NT2/D1 (cell line): Measurements from ENCODE around the gene ZFYVE21.
A peak's percentile ranks its signal among the peaks of the same experiment; 100 is the strongest.

Experiments
- DNase-seq: peaks from one replicate; pipeline ENCODE4 v3.0.0-alpha.2; 2011; ENCODE audit warnings: low read depth, low spot score
- H3K27me3 ChIP-seq: 2 replicates; pipeline ENCODE4 v1.6.0; 2011; ENCODE audit warnings: mild to moderate bottlenecking; ENCODE audit not compliant: insufficient read length, insufficient read depth
- H3K36me3 ChIP-seq: 2 replicates; pipeline ENCODE4 v1.6.1; 2011; ENCODE audit warnings: mild to moderate bottlenecking, low read length, mixed read lengths; ENCODE audit not compliant: insufficient read depth, insufficient read length
- H3K4me1 ChIP-seq: 2 replicates; pipeline ENCODE4 v1.5.1; 2011; ENCODE audit not compliant: insufficient read depth, insufficient read length
- H3K4me3 ChIP-seq: 2 replicates; pipeline ENCODE4 v1.5.1; 2011; ENCODE audit warnings: low read depth; ENCODE audit not compliant: insufficient read length
- H3K9ac ChIP-seq: 2 replicates; pipeline ENCODE4 v1.6.0; 2011; ENCODE audit warnings: low read depth; ENCODE audit not compliant: insufficient read length
- H3K9me3 ChIP-seq: 2 replicates; pipeline ENCODE4 v1.5.1; 2011; ENCODE audit warnings: mild to moderate bottlenecking, low read length; ENCODE audit not compliant: insufficient read depth
- SUZ12 ChIP-seq: IDR thresholded peaks from 2 replicates; pipeline ENCODE4 v1.6.1; 2011; ENCODE audit not compliant: insufficient read length, insufficient read depth; ENCODE audit errors: extremely low read depth
- YY1 ChIP-seq: IDR thresholded peaks from 2 replicates; pipeline ENCODE4 v1.6.1; 2011; ENCODE audit not compliant: insufficient read length, insufficient read depth
- ZNF274 ChIP-seq: IDR thresholded peaks from 2 replicates; pipeline ENCODE4 v1.6.1; 2011; ENCODE audit warnings: mild to moderate bottlenecking, low read depth, low read length

Gene ZFYVE21

GRCh38 chr14:103749860-103750259 lies 34.2 kb downstream of the ZFYVE21 start:
- TF ChIP-seq YY1 (no peak), ZNF274 (no peak), SUZ12 (no peak)
- Histone ChIP-seq H3K9ac (no peak overlapping the region), H3K9me3 (no peaks in the 10 kb centered on the region), H3K27me3 (no peaks in the 10 kb centered on the region), H3K36me3 (no peaks in the 10 kb centered on the region), H3K4me1 (no peaks in the 10 kb centered on the region), H3K4me3 (no peak overlapping the region)
- no peak for DNase-seq

- no peaks in the 10 kb centered on the region for H3K36me3 ChIP-seq
- TF ChIP-seq YY1 (no peak), SUZ12 (no peak), ZNF274 (no peak)
- H3K9ac ChIP-seq = peak overlapping the region; percentile 50
- no peaks in the 10 kb centered on the region for H3K4me1 ChIP-seq
- H3K4me3 ChIP-seq = no peak overlapping the region
- H3K27me3 ChIP-seq = no peaks in the 10 kb centered on the region
- DNase-seq = no peak
- H3K9me3 ChIP-seq = no peaks in the 10 kb centered on the region
These were observed 38.2 kb downstream of the ZFYVE21 start for GRCh38 chr14:103753774-103754173.

GRCh38 chr14:103755060-103755459 lies 39.5 kb downstream of the ZFYVE21 start:
- TF ChIP-seq YY1 (no peak), ZNF274 (no peak), SUZ12 (no peak)
- no peak for DNase-seq
- H3K4me1 ChIP-seq = no peaks in the 10 kb centered on the region
- no peaks in the 10 kb centered on the region for H3K36me3 ChIP-seq
- no peak overlapping the region for H3K9ac ChIP-seq
- H3K9me3 ChIP-seq = no peaks in the 10 kb centered on the region
- no peaks in the 10 kb centered on the region for H3K27me3 ChIP-seq
- H3K4me3 ChIP-seq = no peak overlapping the region

GRCh38 chr14:103758059-103758776 lies 42.6 kb downstream of the ZFYVE21 start:
- Histone ChIP-seq H3K4me1 (no peaks in the 10 kb centered on the region), H3K9me3 (no peaks in the 10 kb centered on the region), H3K9ac (no peak overlapping the region), H3K27me3 (no peaks in the 10 kb centered on the region), H3K36me3 (no peaks in the 10 kb centered on the region), H3K4me3 (no peak overlapping the region)
- DNase-seq = no peak
- TF ChIP-seq ZNF274 = no peak
- TF ChIP-seq SUZ12 = no peak
- no peak for TF ChIP-seq YY1

GRCh38 chr14:103762036-103762435 lies 46.4 kb downstream of the ZFYVE21 start:
- no peaks in the 10 kb centered on the region for H3K4me1 ChIP-seq
- TF ChIP-seq SUZ12 = no peak
- no peak for TF ChIP-seq ZNF274
- no peak for TF ChIP-seq YY1
- peaks cover 8% of the 10 kb centered on the region; the same call in 1 of the 2 replicates for H3K9me3 ChIP-seq
- no peak overlapping the region for H3K4me3 ChIP-seq
- no peak for DNase-seq
- H3K36me3 ChIP-seq = no peaks in the 10 kb centered on the region
- no peaks in the 10 kb centered on the region for H3K27me3 ChIP-seq
- H3K9ac ChIP-seq = no peak overlapping the region

- Histone ChIP-seq H3K36me3 (no peaks in the 10 kb centered on the region), H3K9me3 (peaks cover 8% of the 10 kb centered on the region; the same call in 1 of the 2 replicates), H3K27me3 (no peaks in the 10 kb centered on the region), H3K4me1 (no peaks in the 10 kb centered on the region), H3K9ac (no peak overlapping the region), H3K4me3 (no peak overlapping the region)
- DNase-seq = no peak
- TF ChIP-seq SUZ12 = no peak
- TF ChIP-seq ZNF274 = no peak
- TF ChIP-seq YY1 = no peak
These were observed 46.9 kb downstream of the ZFYVE21 start for GRCh38 chr14:103762541-103762940.

GRCh38 chr14:103763730-103764488 lies 48.3 kb downstream of the ZFYVE21 start:
- no peak overlapping the region for H3K4me3 ChIP-seq
- peaks cover 8% of the 10 kb centered on the region; the same call in 1 of the 2 replicates for H3K9me3 ChIP-seq
- DNase-seq = no peak
- no peaks in the 10 kb centered on the region for H3K27me3 ChIP-seq
- H3K4me1 ChIP-seq = no peaks in the 10 kb centered on the region
- no peak overlapping the region for H3K9ac ChIP-seq
- H3K36me3 ChIP-seq = no peaks in the 10 kb centered on the region
- TF ChIP-seq SUZ12 (no peak), ZNF274 (no peak), YY1 (no peak)
